OCI-LY1 (cell line): ENCODE data around the gene ABHD3.

Experiments
- CTCF ChIP-seq: fragments of 200-600 bp; sonication (generic), shearing (Covaris generic); IDR thresholded peaks from 2 replicates; pipeline ENCODE4 v1.5.1; 2017; ENCODE audit warnings: mild to moderate bottlenecking, antibody characterized with exemption, low read length, moderate library complexity, mixed read lengths
- EZH2 ChIP-seq: fragments of 200-600 bp; sonication (generic), shearing (Covaris generic); IDR thresholded peaks from 2 replicates; pipeline ENCODE4 v1.8.0; 2017; ENCODE audit warnings: borderline replicate concordance, mixed run types, mild to moderate bottlenecking, antibody characterized with exemption, low read length, moderate library complexity, mixed read lengths

DNA sequence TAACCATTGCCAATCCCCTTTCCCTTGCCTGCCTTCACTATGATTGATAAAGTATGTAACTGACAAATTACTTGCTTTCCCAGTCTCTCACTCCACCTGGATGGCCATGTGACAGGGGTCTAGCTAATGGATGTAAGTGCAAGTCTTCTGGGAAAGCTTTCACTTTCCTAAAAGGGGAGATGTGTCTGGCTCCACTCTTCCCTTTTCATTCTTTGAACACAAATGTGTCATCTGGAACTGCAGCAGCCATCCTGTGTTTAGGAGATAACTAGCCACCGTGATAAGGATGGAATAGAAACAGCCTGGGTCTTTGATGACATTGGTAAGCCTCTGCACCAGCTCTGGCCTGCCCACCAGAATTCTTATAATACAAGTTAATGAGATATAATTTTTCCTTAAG is 54.3 kb downstream of the ABHD3 start:
- TF ChIP-seq CTCF, result no peak
- no peak for TF ChIP-seq EZH2
